HTERT RPE-1 (cell line): Measurements from ENCODE around the gene SFMBT1.
"Not testable (repeated sequence)": the region's sequence is repeated elsewhere in the genome, so short reads cannot be mapped to it uniquely, and the experiment has no call there.

Experiments used
- in situ Hi-C: fragments of 300-500 bp; cut with MboI; formaldehyde crosslinking; loops from 4 replicates; pipeline ENCODE4 v1.14.3; 2020; ENCODE audit warnings: low sequenced_read_pairs

The SFMBT1 gene

DNA sequence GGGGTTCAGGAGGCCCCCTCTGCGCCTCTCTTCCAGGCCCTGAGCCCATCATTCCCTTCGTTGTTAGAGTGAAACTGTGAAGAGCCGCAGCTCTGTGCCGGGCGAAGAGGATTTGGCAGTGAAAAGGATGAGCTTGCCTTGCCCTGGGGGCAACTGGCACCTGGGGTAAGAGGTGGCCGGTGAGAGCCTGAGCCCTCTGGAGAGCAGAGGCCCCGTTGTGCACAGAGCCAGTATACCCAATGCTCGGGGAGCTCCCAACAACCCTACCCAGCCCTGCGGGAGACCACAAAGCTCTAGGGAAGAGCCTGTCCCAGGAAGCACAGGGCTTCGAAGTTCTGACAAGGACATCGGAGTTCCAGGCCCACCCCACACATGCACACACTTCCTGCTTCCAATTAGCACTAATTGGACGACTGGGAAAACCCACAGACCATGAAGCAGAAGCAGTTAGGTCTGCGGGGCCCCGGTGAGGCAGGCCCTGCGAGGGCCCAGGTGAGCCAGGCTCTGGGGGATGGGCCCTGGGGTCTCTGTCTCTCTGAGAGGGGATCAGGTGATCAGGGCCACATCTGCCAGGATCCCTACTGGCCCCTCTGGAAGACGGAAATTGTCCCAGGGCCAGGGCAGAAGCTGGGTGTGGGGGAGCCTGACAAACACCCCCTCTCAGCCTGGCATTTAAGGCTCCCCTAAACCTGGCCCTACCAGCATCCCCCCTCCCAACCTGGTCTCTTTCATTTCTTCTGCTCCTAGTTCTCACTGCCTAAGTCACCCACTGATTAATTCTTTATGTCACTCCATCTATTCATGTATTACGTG is 27.9 kb upstream of the SFMBT1 start:
- in situ Hi-C loops = no loop called here

DNA sequence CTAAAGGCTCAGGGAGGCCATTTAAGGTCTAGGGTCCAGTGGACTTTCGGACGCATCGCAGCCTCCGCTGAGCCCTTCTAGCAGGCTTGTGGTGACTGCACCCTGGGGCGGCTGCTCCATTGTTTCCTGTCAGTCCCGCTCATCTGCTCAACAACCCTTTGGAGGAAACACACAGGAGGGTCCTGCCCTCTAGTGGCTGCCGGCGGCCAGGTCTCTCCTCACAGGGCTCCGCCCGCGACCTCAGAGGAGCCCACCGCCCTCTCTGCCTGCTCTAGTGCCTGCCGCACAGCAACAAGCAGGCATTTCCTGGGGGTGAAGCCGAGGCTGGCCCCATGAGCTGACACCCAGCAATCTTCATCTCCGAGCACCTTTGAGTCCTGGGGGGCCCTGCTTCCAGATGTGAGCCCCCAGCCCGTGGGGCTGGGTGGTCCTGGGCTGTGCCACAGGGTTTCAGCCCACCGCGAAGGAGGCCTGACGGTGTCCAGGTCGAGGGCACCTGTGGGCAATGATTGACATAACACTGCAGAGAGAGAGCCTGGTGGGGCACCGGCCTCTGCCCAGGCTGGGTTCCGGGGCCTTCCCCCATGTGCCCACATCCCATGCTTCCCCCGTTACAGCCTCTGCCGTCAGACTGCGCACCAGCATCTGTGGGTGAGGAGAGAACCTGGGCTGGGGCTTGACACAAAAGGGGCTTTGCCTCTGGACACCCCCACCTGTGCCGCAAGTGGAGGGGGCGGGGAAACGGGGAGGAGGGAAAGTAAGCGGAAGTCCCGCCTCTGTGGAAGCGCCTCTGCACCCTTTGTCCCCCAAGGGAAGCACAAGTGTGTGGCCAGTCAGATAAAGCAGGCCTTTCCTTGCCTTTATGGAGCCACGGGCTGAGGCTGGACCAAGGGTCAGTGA is 27.0 kb upstream of the SFMBT1 start:
- in situ Hi-C loops = no loop called here

DNA sequence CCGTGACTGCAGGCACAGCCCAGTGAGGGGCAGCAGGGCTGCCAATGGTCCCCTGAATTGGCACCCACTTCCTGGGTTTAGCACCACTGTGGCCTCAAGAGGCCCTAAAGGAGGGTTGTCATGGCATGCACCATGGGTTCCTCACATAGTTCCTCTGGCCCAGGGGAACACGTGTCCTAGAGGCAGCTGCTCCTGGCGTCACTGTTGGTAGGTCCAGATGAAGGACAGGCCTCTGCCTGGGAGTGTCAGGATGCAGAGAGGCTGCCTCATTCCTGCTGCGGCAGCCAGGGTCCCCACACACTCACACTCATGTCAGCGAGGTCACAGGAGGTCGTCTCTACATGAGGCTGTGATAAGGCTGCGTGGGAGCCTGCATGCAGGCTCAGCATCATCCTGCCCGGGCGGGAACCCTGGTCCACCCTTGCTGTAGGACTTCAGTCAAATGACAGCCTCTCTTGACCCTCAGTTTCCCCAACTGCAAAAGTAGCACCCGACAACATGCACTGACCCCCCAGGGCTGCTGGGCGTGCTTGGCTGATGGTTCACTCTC is 26.1 kb upstream of the SFMBT1 start:
- in situ Hi-C loops = no loop called here

DNA sequence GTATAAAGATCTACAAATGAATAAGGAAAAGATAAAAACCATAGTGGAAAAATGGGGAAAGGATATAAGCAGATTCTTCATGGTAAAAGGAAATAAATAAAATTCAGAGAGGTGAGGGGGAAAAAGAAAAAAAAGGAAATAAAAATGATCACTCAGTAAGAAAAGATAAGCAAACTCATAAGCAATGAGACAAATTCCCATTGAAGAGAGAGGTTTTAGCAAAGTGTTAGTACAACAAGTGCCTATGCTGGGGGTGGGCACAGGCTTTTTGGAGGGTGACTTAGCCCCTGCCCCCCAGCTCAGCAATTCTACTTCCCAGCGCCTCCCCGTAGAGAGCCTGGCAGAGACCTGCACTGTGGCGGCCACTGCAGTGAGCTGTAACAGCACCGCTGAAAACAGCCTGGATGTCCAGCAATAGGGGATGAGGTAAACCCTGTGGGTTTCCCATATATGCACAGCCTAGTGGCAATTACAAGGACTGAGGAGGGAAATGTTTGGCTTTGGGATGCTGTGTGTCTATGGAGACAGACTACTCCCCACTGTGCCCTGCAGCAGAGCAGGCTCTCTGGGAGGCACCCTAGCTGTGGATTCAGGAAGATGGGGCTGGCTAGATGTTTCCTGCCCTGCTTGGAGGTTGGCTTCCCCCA is 23.7 kb upstream of the SFMBT1 start:
- in situ Hi-C loops = no loop called here

GRCh38 chr3:53068176-53068575 is 22.3 kb upstream of the SFMBT1 start:
- in situ Hi-C loops = no loop called here

- in situ Hi-C loops = no loop called here
These were observed 21.7 kb upstream of the SFMBT1 start for GRCh38 chr3:53067567-53067966.

GRCh38 chr3:53065841-53066480 is 20.1 kb upstream of the SFMBT1 start:
- in situ Hi-C loops = no loop called here

- in situ Hi-C loops = no loop called here
These were observed 17.0 kb upstream of the SFMBT1 start for GRCh38 chr3:53062905-53063304.

DNA sequence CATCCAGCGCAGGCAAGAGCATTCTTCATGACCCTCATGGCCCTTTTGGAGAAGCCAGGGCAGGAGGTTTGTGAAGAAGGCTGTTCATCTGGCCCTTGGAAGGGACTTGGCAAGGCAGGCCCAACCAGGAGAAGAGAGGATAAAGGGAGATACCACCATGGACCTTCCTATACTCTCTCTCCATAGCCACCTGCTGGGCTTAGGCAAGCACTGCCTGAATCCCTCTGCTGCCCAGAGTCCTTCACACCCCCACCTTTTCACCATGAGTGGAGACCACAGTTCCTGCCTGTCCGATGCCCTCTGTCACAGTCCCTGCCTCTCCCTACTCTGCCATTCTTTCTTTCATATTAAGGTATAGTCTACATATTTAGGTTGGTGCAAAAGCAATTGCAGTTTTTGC is 10.6 kb upstream of the SFMBT1 start:
- in situ Hi-C loops = no loop called here

DNA sequence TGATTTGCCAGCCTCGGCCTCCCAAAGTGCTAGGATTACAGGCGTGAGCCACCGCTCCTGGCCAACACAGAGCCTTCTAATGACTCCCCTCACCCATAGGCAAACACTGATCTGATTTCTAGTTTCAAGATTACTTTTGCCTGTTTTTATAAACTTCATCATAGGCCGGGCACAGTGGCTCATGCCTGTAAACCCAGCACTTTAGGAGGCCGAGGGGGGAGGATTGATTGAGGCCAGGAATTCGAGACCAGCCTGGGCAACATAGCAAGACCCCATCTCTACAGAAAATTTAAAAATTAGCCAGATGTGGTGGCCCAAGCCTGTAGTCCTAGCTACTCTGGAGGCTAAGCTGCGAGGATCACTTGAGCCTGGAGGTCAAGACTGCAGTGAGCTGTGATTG is 8.4 kb upstream of the SFMBT1 start:
- in situ Hi-C loops = not testable (repeated sequence)

- in situ Hi-C loops = no loop called here
These were observed 6.1 kb upstream of the SFMBT1 start for GRCh38 chr3:53051929-53052328.

GRCh38 chr3:53049987-53050386 is 4.1 kb upstream of the SFMBT1 start:
- in situ Hi-C loops = no loop called here

- in situ Hi-C loops = no loop called here
These were observed 598 bp upstream of the SFMBT1 start for GRCh38 chr3:53046171-53047170.

- in situ Hi-C loops = no loop called here
These were observed 959 bp downstream of the SFMBT1 start for GRCh38 chr3:53044711-53045517.

GRCh38 chr3:53044371-53044710 is 1.5 kb downstream of the SFMBT1 start:
- in situ Hi-C loops = no loop called here

- in situ Hi-C loops = no loop called here
These were observed 2.1 kb downstream of the SFMBT1 start for GRCh38 chr3:53043738-53044137.

GRCh38 chr3:53042651-53043050 is 3.2 kb downstream of the SFMBT1 start:
- in situ Hi-C loops = no loop called here

DNA sequence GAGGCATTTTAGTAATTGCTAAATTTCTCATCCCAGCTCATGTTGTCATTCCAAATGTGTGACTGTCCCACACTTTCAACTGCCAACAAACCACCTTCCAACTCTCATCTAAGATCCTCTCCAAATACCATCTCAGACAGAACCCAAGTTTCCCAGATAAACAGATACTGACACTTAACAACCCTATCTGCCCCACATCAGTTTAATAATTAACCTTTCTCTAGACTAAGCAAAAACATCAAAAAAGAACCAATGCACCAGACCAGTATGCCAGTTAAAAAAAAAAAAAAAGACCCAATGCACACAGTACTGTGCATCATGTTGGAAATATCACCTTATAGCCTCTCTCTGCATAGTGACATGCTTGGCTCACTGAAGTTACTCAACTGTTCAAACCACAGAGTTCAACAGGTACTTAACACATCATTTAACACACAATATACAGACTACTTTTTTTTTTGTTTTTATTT is 5.5 kb downstream of the SFMBT1 start:
- in situ Hi-C loops = no loop called here

DNA sequence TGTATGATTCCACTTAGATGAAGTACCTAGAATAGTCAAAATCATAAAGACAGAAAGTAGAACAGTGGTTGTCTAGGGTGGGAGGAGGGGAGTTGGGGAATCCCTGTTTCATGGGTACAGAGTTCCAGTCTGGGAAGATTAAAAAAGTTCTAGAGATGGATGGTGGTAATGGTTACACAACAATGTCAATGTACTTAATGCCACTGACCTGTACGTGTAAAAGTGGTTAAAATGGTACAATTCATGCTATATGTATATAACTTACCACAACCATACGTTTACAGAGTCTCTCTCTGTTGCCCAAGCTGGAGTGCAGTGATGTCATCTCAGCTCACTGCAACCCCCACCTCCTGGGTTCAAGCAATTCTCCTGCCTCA is 6.5 kb downstream of the SFMBT1 start:
- in situ Hi-C loops = no loop called here
